Measurements from ENCODE around the gene LIMK2.

LIMK2 gene

DNA sequence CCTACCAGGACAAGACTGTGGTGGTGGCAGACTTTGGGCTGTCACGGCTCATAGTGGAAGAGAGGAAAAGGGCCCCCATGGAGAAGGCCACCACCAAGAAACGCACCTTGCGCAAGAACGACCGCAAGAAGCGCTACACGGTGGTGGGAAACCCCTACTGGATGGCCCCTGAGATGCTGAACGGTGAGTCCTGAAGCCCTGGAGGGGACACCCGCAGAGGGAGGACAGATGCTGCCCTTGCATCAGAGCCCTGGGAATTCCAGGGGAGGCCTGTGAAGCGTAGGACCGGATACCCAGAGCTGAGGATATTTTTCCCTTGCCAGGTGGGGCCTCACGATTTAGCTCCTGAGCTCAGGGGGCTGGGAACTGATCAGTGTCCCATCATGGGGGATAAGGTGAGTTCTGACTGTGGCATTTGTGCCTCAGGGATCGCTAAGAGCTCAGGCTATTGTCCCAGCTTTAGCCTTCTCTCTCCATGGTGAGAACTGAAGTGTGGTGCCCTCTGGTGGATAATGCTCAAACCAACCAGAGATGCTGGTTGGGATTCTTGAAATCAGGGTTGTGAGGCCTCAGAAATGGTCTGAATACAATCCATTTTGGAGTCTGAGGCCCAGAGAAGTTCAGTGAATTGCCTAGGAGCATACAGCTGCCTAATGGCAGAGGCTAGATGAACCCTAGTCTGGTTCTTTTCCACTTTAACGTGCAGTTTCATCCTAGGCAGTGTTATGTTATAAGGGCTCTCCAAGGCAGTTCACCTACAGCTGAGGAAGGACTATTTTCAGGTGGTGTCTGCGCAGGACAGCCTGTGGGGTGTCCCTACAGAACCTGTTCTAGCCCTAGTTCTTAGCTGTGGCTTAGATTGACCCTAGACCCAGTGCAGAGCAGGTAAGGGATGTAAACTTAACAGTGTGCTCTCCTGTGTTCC, 60.7 kb downstream of the LIMK2 start:
- DNase-seq (ENCODE audit: low read depth in 2 of 2): peak in 1 of 2 donors; percentile 36

DNA sequence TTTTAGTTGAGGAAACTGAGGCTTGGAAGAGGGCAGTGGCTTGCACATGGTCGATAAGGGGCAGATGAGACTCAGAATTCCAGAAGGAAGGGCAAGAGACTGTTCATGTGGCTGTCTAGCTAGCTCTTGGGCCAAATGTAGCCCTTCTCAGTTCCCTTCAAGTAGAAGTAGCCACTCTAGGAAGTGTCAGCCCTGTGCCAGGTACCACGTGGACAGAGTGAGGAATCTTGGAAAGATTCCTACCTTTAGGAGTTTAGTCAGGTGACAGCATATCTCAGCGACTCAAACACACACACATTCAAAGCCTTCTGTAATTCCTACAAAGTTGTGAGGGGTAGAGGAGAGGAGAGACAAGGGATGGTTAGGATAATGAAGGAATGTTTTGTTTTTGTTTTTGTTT, 61.9 kb downstream of the LIMK2 start:
- DNase-seq (ENCODE audit: low read depth in 2 of 2): no peak

DNA sequence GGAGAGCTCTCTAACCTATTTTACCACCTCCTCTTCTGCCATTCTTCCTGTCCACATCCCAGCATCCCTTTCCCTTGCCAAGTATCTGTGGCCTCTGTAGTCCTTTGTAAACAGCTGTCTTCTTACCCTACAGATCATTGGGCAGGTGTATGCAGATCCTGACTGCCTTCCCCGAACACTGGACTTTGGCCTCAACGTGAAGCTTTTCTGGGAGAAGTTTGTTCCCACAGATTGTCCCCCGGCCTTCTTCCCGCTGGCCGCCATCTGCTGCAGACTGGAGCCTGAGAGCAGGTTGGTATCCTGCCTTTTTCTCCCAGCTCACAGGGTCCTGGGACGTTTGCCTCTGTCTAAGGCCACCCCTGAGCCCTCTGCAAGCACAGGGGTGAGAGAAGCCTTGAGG, 62.9 kb downstream of the LIMK2 start:
- no peak for DNase-seq (ENCODE audit: low read depth in 2 of 2)

DNA sequence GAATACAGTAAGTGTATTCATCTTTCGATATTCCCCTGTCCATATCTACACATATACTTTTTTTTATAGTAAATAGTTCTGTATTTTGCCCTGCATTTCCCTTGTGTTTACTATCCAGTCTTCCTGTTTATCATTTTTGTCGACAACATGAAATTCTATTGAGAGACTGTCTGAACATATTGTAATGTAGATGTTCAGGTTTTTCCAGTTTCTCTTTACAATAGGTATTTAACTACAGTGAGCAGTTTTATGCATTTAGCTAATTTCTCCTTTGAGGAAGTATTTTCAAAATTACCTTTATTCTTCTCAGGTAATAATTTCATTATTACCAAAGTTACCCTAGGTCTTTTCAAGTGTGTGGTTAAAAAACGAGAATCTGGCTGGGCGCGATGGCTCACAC, 63.5 kb downstream of the LIMK2 start:
- no peak for DNase-seq (ENCODE audit: low read depth in 2 of 2)

DNA sequence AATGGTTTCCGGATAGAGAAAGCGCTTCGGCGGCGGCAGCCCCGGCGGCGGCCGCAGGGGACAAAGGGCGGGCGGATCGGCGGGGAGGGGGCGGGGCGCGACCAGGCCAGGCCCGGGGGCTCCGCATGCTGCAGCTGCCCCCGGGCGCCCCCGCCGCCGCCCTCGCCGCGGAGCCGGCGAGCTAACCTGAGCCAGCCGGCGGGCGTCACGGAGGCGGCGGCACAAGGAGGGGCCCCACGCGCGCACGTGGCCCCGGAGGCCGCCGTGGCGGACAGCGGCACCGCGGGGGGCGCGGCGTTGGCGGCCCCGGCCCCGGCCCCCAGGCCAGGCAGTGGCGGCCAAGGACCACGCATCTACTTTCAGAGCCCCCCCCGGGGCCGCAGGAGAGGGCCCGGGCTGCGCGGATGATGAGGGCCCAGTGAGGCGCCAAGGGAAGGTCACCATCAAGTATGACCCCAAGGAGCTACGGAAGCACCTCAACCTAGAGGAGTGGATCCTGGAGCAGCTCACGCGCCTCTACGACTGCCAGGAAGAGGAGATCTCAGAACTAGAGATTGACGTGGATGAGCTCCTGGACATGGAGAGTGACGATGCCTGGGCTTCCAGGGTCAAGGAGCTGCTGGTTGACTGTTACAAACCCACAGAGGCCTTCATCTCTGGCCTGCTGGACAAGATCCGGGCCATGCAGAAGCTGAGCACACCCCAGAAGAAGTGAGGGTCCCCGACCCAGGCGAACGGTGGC, 64.5 kb downstream of the LIMK2 start:
- no peak for DNase-seq (ENCODE audit: low read depth in 2 of 2)

DNA sequence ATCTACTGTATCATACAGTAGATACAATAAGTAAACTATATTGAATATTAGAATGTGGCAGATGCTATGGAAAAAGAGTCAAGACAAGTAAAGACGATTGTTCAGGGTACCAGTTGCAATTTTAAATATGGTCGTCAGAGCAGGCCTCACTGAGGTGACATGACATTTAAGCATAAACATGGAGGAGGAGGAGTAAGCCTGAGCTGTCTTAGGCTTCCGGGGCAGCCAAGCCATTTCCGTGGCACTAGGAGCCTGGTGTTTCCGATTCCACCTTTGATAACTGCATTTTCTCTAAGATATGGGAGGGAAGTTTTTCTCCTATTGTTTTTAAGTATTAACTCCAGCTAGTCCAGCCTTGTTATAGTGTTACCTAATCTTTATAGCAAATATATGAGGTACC, 65.6 kb downstream of the LIMK2 start:
- no peak for DNase-seq (ENCODE audit: low read depth in 2 of 2)

DNA sequence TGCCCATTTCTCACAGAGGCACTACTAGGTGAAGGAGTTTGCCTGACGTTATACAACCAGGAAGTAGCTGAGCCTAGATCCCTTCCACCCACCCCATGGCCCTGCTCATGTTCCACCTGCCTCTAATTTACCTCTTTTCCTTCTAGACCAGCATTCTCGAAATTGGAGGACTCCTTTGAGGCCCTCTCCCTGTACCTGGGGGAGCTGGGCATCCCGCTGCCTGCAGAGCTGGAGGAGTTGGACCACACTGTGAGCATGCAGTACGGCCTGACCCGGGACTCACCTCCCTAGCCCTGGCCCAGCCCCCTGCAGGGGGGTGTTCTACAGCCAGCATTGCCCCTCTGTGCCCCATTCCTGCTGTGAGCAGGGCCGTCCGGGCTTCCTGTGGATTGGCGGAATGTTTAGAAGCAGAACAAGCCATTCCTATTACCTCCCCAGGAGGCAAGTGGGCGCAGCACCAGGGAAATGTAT, 66.1 kb downstream of the LIMK2 start:
- no peak for DNase-seq (ENCODE audit: low read depth in 2 of 2)

DNA sequence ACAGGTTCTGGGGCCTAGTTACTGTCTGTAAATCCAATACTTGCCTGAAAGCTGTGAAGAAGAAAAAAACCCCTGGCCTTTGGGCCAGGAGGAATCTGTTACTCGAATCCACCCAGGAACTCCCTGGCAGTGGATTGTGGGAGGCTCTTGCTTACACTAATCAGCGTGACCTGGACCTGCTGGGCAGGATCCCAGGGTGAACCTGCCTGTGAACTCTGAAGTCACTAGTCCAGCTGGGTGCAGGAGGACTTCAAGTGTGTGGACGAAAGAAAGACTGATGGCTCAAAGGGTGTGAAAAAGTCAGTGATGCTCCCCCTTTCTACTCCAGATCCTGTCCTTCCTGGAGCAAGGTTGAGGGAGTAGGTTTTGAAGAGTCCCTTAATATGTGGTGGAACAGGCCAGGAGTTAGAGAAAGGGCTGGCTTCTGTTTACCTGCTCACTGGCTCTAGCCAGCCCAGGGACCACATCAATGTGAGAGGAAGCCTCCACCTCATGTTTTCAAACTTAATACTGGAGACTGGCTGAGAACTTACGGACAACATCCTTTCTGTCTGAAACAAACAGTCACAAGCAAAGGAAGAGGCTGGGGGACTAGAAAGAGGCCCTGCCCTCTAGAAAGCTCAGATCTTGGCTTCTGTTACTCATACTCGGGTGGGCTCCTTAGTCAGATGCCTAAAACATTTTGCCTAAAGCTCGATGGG, 66.7 kb downstream of the LIMK2 start:
- no peak for DNase-seq (ENCODE audit: low read depth in 2 of 2)

DNA sequence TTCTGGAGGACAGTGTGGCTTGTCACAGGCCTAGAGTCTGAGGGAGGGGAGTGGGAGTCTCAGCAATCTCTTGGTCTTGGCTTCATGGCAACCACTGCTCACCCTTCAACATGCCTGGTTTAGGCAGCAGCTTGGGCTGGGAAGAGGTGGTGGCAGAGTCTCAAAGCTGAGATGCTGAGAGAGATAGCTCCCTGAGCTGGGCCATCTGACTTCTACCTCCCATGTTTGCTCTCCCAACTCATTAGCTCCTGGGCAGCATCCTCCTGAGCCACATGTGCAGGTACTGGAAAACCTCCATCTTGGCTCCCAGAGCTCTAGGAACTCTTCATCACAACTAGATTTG, 67.2 kb downstream of the LIMK2 start:
- DNase-seq (ENCODE audit: low read depth in 2 of 2): no peak

DNA sequence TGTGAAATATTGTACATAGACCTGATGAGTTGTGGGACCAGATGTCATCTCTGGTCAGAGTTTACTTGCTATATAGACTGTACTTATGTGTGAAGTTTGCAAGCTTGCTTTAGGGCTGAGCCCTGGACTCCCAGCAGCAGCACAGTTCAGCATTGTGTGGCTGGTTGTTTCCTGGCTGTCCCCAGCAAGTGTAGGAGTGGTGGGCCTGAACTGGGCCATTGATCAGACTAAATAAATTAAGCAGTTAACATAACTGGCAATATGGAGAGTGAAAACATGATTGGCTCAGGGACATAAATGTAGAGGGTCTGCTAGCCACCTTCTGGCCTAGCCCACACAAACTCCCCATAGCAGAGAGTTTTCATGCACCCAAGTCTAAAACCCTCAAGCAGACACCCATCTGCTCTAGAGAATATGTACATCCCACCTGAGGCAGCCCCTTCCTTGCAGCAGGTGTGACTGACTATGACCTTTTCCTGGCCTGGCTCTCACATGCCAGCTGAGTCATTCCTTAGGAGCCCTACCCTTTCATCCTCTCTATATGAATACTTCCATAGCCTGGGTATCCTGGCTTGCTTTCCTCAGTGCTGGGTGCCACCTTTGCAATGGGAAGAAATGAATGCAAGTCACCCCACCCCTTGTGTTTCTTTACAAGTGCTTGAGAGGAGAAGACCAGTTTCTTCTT, 67.9 kb downstream of the LIMK2 start:
- DNase-seq (ENCODE audit: low read depth in 2 of 2): no peak

DNA sequence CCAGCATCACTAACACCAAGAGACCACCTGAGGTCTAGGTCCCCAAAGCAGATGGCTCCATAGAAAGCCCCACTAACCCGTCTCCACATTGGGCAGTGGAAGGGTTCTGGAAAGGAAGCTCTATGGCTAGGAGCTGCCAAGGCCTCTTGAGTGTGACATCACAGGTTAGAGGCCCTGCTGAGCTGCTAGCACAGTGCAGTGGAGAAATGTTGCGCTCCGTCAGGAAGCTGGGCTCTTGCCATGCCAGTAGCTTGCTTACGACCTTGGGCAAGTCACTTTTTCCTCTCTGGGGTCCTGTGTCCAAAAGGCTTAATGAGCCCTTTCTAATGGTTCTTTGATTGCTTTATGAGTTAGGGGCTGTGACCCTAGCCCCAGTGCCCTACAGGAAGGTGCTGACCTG, 69.6 kb downstream of the LIMK2 start:
- DNase-seq (ENCODE audit: low read depth in 2 of 2): no peak

DNA sequence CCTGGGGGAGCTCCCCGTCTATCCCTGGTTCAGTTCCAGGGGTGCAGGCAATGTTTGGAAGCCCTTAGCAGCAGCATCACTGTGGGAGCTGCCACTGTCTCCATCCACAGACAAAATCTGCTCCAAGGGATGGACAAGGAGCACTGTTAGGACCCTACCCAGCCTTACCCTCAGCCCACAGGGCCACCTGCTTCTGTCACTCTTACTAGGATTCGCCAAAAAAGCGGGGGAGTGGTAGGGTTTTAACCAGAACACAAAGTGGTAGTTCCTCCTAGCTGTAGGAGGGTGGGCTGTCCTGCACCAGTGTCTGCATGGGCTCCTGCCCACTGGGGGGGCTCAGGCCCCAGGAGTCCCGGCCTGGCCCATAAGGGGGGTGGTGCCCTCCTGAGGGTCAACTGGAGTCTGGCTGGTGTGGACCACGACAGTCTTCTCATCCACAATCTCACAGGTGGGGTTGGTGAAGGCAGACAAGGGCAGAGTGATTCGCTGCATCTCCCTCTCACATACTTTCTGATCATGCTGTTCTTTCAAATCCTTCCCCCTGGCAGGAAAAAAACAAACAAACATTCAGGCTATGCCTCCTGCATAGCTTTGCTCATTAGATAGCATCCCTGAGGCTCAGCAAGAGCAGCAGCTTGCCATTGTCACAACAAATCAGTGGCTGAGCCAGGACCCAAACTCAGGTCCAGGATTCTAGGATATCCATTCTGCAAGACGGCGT, 70.8 kb downstream of the LIMK2 start:
- no peak for DNase-seq (ENCODE audit: low read depth in 2 of 2)

DNA sequence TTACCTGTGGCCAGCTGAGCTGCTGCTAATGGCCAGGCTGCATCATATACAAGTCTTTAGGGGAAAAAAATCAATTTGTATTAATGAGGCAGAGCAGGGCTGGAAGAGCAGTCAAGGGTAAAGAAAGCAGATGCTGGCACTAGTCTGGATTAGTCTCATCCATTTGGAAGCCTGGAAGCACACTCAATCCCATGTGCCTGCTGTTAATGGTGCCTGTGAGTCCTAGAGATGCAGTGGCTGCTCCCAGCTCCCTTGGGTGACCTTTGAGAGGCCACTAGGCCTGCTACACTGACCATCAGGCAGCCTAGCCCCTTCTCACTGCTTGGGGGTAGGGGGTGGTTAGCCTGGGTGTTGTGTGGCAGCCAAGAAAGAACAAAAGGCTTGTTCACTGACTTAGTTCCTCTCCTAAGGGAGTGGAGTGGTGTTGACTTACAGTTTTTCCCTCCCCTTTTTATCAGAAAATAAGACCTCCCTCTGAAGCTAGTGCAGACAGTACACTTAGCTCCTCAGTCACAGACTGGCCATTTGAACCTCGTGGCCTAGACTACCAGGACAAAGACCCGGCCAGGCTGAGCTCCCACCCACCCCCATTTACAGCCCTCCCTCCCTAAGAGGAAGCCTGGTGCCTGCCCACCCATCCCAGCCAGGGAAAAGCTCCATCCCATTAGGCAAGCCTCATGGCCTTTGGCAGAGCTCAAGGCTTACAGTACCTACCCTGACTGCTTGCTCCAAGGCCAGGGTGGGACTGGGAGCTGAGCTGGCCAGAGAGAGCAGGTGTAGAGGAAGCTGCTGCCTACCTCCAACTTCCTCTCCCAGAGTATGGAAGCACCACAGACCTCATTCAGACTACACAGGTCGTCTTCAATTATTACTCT, 72.4 kb downstream of the LIMK2 start:
- no peak for DNase-seq (ENCODE audit: low read depth in 2 of 2)

DNA sequence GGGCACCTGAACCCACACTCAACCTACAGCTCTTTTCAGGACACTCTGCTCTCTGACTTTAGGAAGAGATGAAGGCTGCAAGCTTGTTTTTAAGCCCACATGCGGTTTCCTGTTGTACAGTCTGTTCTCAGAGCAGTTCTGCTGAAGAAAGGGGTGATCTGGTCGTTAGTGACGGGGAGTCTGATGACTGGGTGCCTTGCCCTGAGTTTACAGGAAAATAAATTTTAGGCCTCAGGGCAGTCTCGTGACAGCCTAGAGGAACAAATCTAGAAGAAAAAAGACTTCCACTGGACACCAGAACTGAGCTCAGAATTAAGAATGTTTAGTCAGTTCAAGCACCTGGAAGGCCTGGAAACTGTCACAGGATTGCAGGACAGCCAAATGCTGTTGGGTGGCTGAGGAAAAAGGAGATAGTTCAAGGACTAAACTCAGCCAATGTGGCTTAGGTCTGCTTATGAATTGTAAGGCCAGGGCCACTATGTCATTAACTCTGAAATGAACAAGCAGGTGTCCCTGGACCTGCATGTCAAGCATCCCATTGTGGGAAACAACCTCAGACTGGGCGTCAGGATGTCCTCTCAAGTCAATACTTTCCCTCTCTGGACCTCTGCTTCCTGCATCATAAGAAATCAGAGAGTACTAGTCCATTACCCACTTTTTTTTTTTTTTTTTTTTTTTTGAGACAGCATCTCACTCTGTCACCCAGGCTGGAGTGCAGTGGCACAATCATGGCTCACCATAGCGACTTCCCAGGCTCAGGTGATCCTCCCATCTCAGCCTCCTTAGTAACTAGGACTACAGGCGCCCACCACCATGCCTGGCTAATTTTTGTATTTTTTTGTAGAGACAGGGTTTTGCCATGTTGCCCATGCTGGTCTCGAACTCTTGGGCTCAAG, 74.5 kb downstream of the LIMK2 start:
- DNase-seq (ENCODE audit: low read depth in 2 of 2): peak; percentile 45 to 46

DNA sequence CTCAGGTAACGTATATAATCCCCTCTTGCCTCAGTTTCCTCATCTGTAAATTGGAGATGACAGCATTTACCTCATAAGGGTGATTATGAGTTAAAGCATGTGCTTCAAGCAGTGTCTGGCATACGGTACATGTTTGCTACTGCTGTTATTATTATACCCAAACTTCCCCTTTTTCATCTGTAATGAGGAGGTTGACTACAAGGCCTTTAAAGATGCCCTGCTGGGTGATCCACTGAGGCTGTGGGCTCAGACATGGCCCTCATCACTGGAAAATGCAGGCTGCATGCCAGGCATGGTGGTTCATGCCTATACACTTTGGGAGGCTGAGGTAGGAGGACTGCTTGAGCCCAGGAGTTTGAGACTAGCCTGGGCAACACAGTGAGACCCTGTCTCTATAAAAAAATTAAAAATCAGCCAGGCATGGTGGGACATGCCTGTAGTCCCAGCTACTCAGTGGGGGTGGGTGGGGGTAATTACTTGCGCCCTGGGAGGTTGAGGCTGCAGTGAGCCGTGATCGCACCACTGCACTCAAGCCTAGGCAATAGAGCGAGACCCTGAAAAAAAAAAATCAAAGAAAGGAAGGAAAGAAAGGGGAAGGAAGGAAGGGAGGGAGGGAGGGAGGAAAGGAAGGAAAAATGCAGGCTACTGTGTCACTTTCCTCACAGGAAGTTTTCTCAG, 75.9 kb downstream of the LIMK2 start:
- DNase-seq (ENCODE audit: low read depth in 2 of 2): no peak

DNA sequence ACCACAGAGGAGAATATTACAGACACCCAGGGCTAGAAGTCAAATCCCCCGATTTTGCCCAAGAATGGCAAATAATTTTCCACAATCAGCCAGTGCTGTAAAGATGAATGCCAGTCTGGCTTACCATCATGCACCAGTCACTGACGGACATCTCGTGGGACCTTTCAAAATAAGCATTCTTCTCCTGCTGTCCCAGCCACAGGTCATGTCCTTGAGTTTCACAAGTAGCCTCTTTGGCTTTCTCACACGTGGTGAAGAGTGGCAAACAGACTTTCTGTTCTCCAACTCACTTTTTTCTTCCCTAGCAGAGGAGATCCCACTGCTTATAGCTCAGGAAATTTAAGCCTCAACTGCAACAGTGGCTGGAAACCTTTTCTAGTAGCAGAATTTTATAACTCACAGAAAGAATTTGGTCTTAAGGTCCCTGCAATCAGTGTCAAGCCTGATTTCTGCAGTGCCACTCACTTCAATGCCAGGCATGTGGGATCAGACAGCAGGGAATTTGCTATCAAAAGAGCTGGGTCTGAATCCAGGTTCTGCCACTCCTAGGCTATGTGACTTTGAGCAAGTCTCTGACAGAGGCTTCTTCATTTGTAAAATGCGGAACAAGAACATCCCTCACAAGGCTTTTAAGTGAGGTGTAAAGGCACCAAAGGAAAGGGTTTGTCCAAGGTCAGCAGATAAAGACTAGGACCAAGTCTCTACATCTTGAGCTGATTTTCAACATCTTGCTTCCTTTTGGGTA, 76.6 kb downstream of the LIMK2 start:
- no peak for DNase-seq (ENCODE audit: low read depth in 2 of 2)

DNA sequence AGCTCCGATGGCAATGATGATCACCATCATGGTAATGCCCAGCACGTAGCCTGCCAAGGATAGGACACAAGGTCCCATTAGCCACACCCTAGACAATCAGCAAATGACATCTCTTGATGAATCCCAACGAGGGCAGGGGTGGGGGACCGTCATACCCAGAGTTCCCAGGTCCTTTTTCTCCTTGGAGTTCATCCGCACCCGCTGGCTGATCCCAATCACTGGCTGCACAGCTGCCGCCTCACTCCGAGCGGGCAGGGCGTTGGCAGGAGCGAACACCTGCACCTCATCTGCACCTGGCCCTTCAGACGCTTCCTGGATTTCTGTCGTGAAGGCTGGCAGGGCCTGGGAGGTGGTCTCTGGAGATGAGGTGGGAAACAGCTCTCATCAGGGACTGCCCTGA, 77.2 kb downstream of the LIMK2 start:
- no peak for DNase-seq (ENCODE audit: low read depth in 2 of 2)
